H9 (cell line): Measurements from ENCODE around the gene C10orf71. TPM values are rescaled to one million over a fixed set of nuclear protein-coding genes. Genes with fewer than 3 reads are reported as not detected.

ENCODE experiments used
- DNase-seq: peaks from one replicate; pipeline ENCODE4 v3.0.0-alpha.2; 2017
- H2AFZ ChIP-seq: one replicate; pipeline ENCODE4 v1.6.1; 2013; ENCODE audit warnings: mild to moderate bottlenecking, low read length, control low read depth, moderate library complexity
- H2AK5ac ChIP-seq: 2 replicates; pipeline ENCODE4 v1.6.1; 2013; ENCODE audit warnings: low read length, control low read depth, mixed read lengths; ENCODE audit not compliant: insufficient read length
- H2BK120ac ChIP-seq: one replicate; pipeline ENCODE4 v1.6.1; 2013; ENCODE audit warnings: low read depth, mild to moderate bottlenecking, low read length, control low read depth, inconsistent platforms; ENCODE audit not compliant: poor library complexity, severe bottlenecking
- H2BK12ac ChIP-seq: 2 replicates; pipeline ENCODE4 v1.6.1; 2013; ENCODE audit warnings: low read length, control low read depth, mixed read lengths, low read depth; ENCODE audit not compliant: insufficient read length
- H2BK15ac ChIP-seq: 2 replicates; pipeline ENCODE4 v1.6.1; 2013; ENCODE audit warnings: low read depth, low read length, control low read depth
- H2BK20ac ChIP-seq: one replicate; pipeline ENCODE4 v1.6.1; 2013; ENCODE audit warnings: low read depth, mild to moderate bottlenecking, low read length, control low read depth, inconsistent platforms; ENCODE audit not compliant: poor library complexity, severe bottlenecking
- H2BK5ac ChIP-seq: 2 replicates; pipeline ENCODE4 v1.6.1; 2013; ENCODE audit warnings: low read length, control low read depth, mixed read lengths; ENCODE audit not compliant: insufficient read length
- H3K14ac ChIP-seq: 2 replicates; pipeline ENCODE4 v1.6.1; 2013; ENCODE audit warnings: low read length, control low read depth; ENCODE audit not compliant: insufficient read depth
- H3K18ac ChIP-seq: 2 replicates; pipeline ENCODE4 v1.6.1; 2013; ENCODE audit warnings: low read depth, mild to moderate bottlenecking, mixed read lengths, low read length, control low read depth; ENCODE audit not compliant: insufficient read length
- H3K23ac ChIP-seq: 2 replicates; pipeline ENCODE4 v1.6.1; 2013; ENCODE audit warnings: low read length, control low read depth, mixed read lengths, low read depth; ENCODE audit not compliant: insufficient read length
- H3K23me2 ChIP-seq: 2 replicates; pipeline ENCODE4 v1.6.1; 2013; ENCODE audit warnings: low read depth, mild to moderate bottlenecking, mixed read lengths, low read length, control low read depth; ENCODE audit not compliant: insufficient read length, poor library complexity, severe bottlenecking
- H3K27ac ChIP-seq: 2 replicates; pipeline ENCODE4 v1.5.1; 2013; ENCODE audit warnings: low read length, control low read depth, mixed read lengths, low read depth; ENCODE audit not compliant: insufficient read length
- H3K27me3 ChIP-seq: 2 replicates; pipeline ENCODE4 v1.6.1; 2013; ENCODE audit warnings: low read length, control low read depth, inconsistent platforms; ENCODE audit not compliant: insufficient read depth
- H3K4ac ChIP-seq: 2 replicates; pipeline ENCODE4 v1.6.1; 2013; ENCODE audit warnings: low read depth, mild to moderate bottlenecking, control low read depth, inconsistent platforms, low read length, moderate library complexity
- H3K4me1 ChIP-seq: 2 replicates; pipeline ENCODE4 v1.6.1; 2013; ENCODE audit warnings: low read length, control low read depth, inconsistent platforms; ENCODE audit not compliant: insufficient read depth
- H3K4me2 ChIP-seq: 2 replicates; pipeline ENCODE4 v1.6.1; 2013; ENCODE audit warnings: low read length, control low read depth, mixed read lengths; ENCODE audit not compliant: insufficient read length, insufficient read depth
- H3K56ac ChIP-seq: 2 replicates; pipeline ENCODE4 v1.6.1; 2013; ENCODE audit warnings: low read depth, mild to moderate bottlenecking, mixed read lengths, low read length, control low read depth; ENCODE audit not compliant: insufficient read length
- H3K79me1 ChIP-seq: 2 replicates; pipeline ENCODE4 v1.6.1; 2013; ENCODE audit warnings: low read depth, mild to moderate bottlenecking, moderate library complexity, low read length, control low read depth, inconsistent platforms; ENCODE audit not compliant: insufficient read depth, poor library complexity, severe bottlenecking
- H3K79me2 ChIP-seq: 2 replicates; pipeline ENCODE4 v1.6.1; 2013; ENCODE audit warnings: low read length, control low read depth, inconsistent platforms; ENCODE audit not compliant: insufficient read depth
- H3K9ac ChIP-seq: 2 replicates; pipeline ENCODE4 v1.6.1; 2013; ENCODE audit warnings: low read length, control low read depth, mixed read lengths; ENCODE audit not compliant: insufficient read length; ENCODE audit errors: extremely low read depth
- H3K9me3 ChIP-seq: one replicate; pipeline ENCODE4 v1.6.1; 2013; ENCODE audit warnings: low read depth, low read length, inconsistent platforms; ENCODE audit not compliant: control insufficient read depth
- H3T11ph ChIP-seq: one replicate; pipeline ENCODE4 v1.6.1; 2013; ENCODE audit warnings: mild to moderate bottlenecking, low read length, control low read depth, inconsistent platforms
- H4K20me1 ChIP-seq: one replicate; pipeline ENCODE4 v1.6.1; 2013; ENCODE audit not compliant: control insufficient read depth, insufficient read length, insufficient read depth
- H4K5ac ChIP-seq: 2 replicates; pipeline ENCODE4 v1.6.1; 2013; ENCODE audit warnings: low read depth, mild to moderate bottlenecking, mixed read lengths, low read length, control low read depth; ENCODE audit not compliant: insufficient read length
- H4K8ac ChIP-seq: replicated peaks from 2 replicates; pipeline ENCODE4 v1.6.1; 2013; ENCODE audit warnings: low read length, control low read depth, mixed read lengths, low read depth; ENCODE audit not compliant: insufficient read length
- H4K91ac ChIP-seq: 2 replicates; pipeline ENCODE4 v1.6.1; 2013; ENCODE audit warnings: low read depth, mild to moderate bottlenecking, moderate library complexity, mixed read lengths, low read length, control low read depth; ENCODE audit not compliant: insufficient read length
- H3K27ac Mint-ChIP-seq, 3 experiments: 2 replicates in 2 of 3; 3 replicates in 1 of 3; pipeline ENCODE4 v1.8.0; 2020 to 2021; ENCODE audit warnings: mixed read lengths in 3 of 3, mild to moderate bottlenecking in 1 of 3, moderate library complexity in 1 of 3
- H3K27me3 Mint-ChIP-seq: 2 replicates; pipeline ENCODE4 v1.8.0; 2021; ENCODE audit warnings: low read depth, mild to moderate bottlenecking, moderate library complexity, mixed read lengths
- H3K36me3 Mint-ChIP-seq, 3 experiments: 2 replicates in 2 of 3; 3 replicates in 1 of 3; pipeline ENCODE4 v1.8.0; 2020 to 2021; ENCODE audit warnings: low read depth in 3 of 3, mixed read lengths in 3 of 3; ENCODE audit not compliant: insufficient read depth in 1 of 3
- H3K4me1 Mint-ChIP-seq, 2 experiments: 2 replicates each; pipeline ENCODE4 v1.8.0; 2020; ENCODE audit warnings: mixed read lengths in 2 of 2
- H3K4me3 Mint-ChIP-seq, 2 experiments: 2 replicates in 1 of 2; 3 replicates in 1 of 2; pipeline ENCODE4 v1.8.0; 2020 to 2021; ENCODE audit warnings: mild to moderate bottlenecking in 2 of 2, mixed read lengths in 2 of 2, moderate library complexity in 1 of 2
- H3K9me3 Mint-ChIP-seq, 2 experiments: 2 replicates in 1 of 2; 3 replicates in 1 of 2; pipeline ENCODE4 v1.8.0; 2020; ENCODE audit warnings: mild to moderate bottlenecking in 2 of 2, mixed read lengths in 2 of 2, moderate library complexity in 1 of 2
- CTCF ChIP-seq: fragments of 200-600 bp; sonication (generic); conservative IDR thresholded peaks from 3 replicates; pipeline ENCODE4 v1.8.0; 2021; ENCODE audit warnings: antibody characterized with exemption, mild to moderate bottlenecking
- WGBS: extraction: QIAGEN DNeasy Blood & Tissue Kit; methylation state at CpG from one replicate; pipeline ENCODE4 v1.1.7; 2013; ENCODE audit warnings: missing lambda C conversion rate, low lambda C conversion rate, mixed read lengths; ENCODE audit not compliant: insufficient read length; ENCODE audit errors: extremely low coverage; 5-methylcytosine and 5-hydroxymethylcytosine counted together
- total RNA-seq: library from RNA; stranded (reverse); gene quantifications from 2 replicates; pipeline ENCODE4 v1.2.1, GENCODE V29; 2021

The C10orf71 gene
- total RNA-seq, 1 experiment from 2014 or later = not detected

GRCh38 chr10:49287689-49288340 lies 11.2 kb upstream of the C10orf71 start:
- Histone ChIP-seq H3K9ac (no peak overlapping the region), H2AFZ (no peak overlapping the region), H3K18ac (no peak overlapping the region), H3T11ph (no peak overlapping the region), H4K5ac (no peak overlapping the region), H3K9me3 (no peaks in the 10 kb centered on the region), H3K23me2 (no peaks in the 10 kb centered on the region), H2AK5ac (no peak overlapping the region), H3K27ac (no peak overlapping the region), H2BK5ac (no peak overlapping the region), H3K4me2 (no peak overlapping the region), H3K23ac (no peak overlapping the region), H3K4ac (no peak overlapping the region), H3K79me2 (no peaks in the 10 kb centered on the region), H2BK12ac (no peak overlapping the region), H4K91ac (no peak overlapping the region), H3K14ac (no peak overlapping the region; the same call in 1 of the 2 replicates), H2BK20ac (no peak overlapping the region), H3K79me1 (no peaks in the 10 kb centered on the region), H4K8ac (no peak overlapping the region), H2BK15ac (no peak overlapping the region), H3K56ac (no peak overlapping the region), H4K20me1 (no peaks in the 10 kb centered on the region), H3K27me3 (no peaks in the 10 kb centered on the region), H2BK120ac (no peak overlapping the region), H3K4me1 (no peaks in the 10 kb centered on the region)
- DNase-seq = no peak
- H3K9me3 Mint-ChIP-seq = no peaks in the 10 kb centered on the region
- no CpG with 5 or more reads among the region's 9 CpGs for WGBS
- peaks cover 8% of the 10 kb centered on the region for H3K27me3 Mint-ChIP-seq
- no peaks in the 10 kb centered on the region for H3K36me3 Mint-ChIP-seq
- no peaks in the 10 kb centered on the region for H3K4me1 Mint-ChIP-seq
- no peak overlapping the region for H3K4me3 Mint-ChIP-seq
- no peak overlapping the region for H3K27ac Mint-ChIP-seq
- no peak for TF ChIP-seq CTCF
